IMR-90 (cell line): ENCODE results near the gene COTL1. TPM values are rescaled to one million over a fixed set of nuclear protein-coding genes. Genes with fewer than 3 reads are reported as not detected.

Source experiments
- ATAC-seq: fragments of 200-7000 bp; cut with Tn5 transposase; 2 replicates; pipeline ENCODE4 v1.9.1; 2020; ENCODE audit warnings: low read depth, mild to moderate bottlenecking, moderate library complexity
- BruUV-seq: library from RNA; stranded (reverse); fragments of 400-500 nt; replicated peaks from 2 replicates; lab custom pipeline; 2021; lab: Mats Ljungman, UMichigan
- CTCF ChIA-PET: fragments of 300-600 bp; formaldehyde crosslinking; extraction: SDS; loops from one replicate; lab custom pipeline; 2021; ENCODE audit warnings: antibody characterized with exemption; lab: Yijun Ruan, JAX
- POLR2A ChIA-PET: fragments of 300-600 bp; sonication (Branson Sonifier 250); formaldehyde crosslinking; loops from one replicate; lab custom pipeline; 2022; ENCODE audit warnings: antibody characterized with exemption; ENCODE audit not compliant: unreplicated experiment; lab: Charles Lee
- DNase-seq: peaks from one replicate; pipeline ENCODE4 v3.0.0; 2013
- H2AFZ ChIP-seq: replicated peaks from 2 replicates; pipeline ENCODE3; 2013; ENCODE audit warnings: low read length, mild to moderate bottlenecking; ENCODE audit not compliant: poor library complexity
- H2AK5ac ChIP-seq: 2 replicates; pipeline ENCODE4 v1.6.1; 2013; ENCODE audit warnings: low read depth, low read length, inconsistent platforms
- H2AK9ac ChIP-seq: replicated peaks from 2 replicates; pipeline ENCODE3; 2013; ENCODE audit warnings: mild to moderate bottlenecking, low read depth, low read length, moderate library complexity; ENCODE audit not compliant: poor library complexity
- H2BK120ac ChIP-seq: 2 replicates; pipeline ENCODE4 v1.6.1; 2013; ENCODE audit warnings: low read depth, low read length, inconsistent platforms
- H2BK15ac ChIP-seq: 3 replicates; pipeline ENCODE4 v1.6.1; 2013; ENCODE audit warnings: low read depth, low read length, inconsistent platforms
- H2BK20ac ChIP-seq: 2 replicates; pipeline ENCODE4 v1.6.1; 2013; ENCODE audit warnings: low read depth, mild to moderate bottlenecking, inconsistent platforms, low read length, moderate library complexity
- H2BK5ac ChIP-seq: 2 replicates; pipeline ENCODE4 v1.6.1; 2013; ENCODE audit warnings: mild to moderate bottlenecking, low read depth, low read length, inconsistent platforms; ENCODE audit not compliant: poor library complexity, severe bottlenecking
- H3K14ac ChIP-seq: replicated peaks from 2 replicates; pipeline ENCODE4 v1.6.1; 2013; ENCODE audit warnings: low read depth, low read length, inconsistent platforms
- H3K18ac ChIP-seq: 2 replicates; pipeline ENCODE4 v1.6.1; 2013; ENCODE audit warnings: low read depth, low read length, control low read depth
- H3K23ac ChIP-seq: 2 replicates; pipeline ENCODE4 v1.6.1; 2013; ENCODE audit warnings: low read depth, low read length, inconsistent platforms
- H3K27ac ChIP-seq: 2 replicates; pipeline ENCODE4 v1.5.1; 2013; ENCODE audit warnings: mild to moderate bottlenecking, control low read depth, low read length; ENCODE audit not compliant: insufficient read depth
- H3K27me3 ChIP-seq: 2 replicates; pipeline ENCODE4 v1.6.1; 2013; ENCODE audit warnings: low read length; ENCODE audit not compliant: control insufficient read depth, insufficient read depth
- H3K36me3 ChIP-seq: 2 replicates; pipeline ENCODE4 v1.6.1; 2013; ENCODE audit warnings: low read length, mixed read lengths; ENCODE audit not compliant: control insufficient read depth, insufficient read depth
- H3K4ac ChIP-seq: 2 replicates; pipeline ENCODE4 v1.6.1; 2013; ENCODE audit warnings: low read depth, low read length, inconsistent platforms
- H3K4me1 ChIP-seq: 2 replicates; pipeline ENCODE4 v1.6.1; 2013; ENCODE audit warnings: low read length, mixed read lengths; ENCODE audit not compliant: control insufficient read depth, insufficient read depth
- H3K4me2 ChIP-seq: 2 replicates; pipeline ENCODE4 v1.6.1; 2013; ENCODE audit warnings: low read depth, mild to moderate bottlenecking, control low read depth, low read length, moderate library complexity
- H3K4me3 ChIP-seq: 2 replicates; pipeline ENCODE4 v1.5.1; 2013; ENCODE audit warnings: low read depth, mild to moderate bottlenecking, control low read depth, low read length, moderate library complexity; ENCODE audit not compliant: insufficient read depth
- H3K56ac ChIP-seq: 2 replicates; pipeline ENCODE4 v1.6.1; 2013; ENCODE audit warnings: low read length, inconsistent platforms; ENCODE audit not compliant: insufficient read depth; ENCODE audit errors: extremely low read depth
- H3K79me1 ChIP-seq, 2 experiments: 2 replicates each; pipeline ENCODE4 v1.6.1; 2013; ENCODE audit warnings: low read length in 2 of 2, inconsistent platforms in 1 of 2, low read depth in 1 of 2
- H3K9ac ChIP-seq: 2 replicates; pipeline ENCODE4 v1.6.1; 2013; ENCODE audit warnings: low read depth, low read length, control low read depth
- H3K9me1 ChIP-seq: 2 replicates; pipeline ENCODE4 v1.6.1; 2013; ENCODE audit warnings: low read length, inconsistent platforms; ENCODE audit not compliant: insufficient read depth
- H3K9me3 ChIP-seq: 2 replicates; pipeline ENCODE4 v1.6.1; 2013; ENCODE audit warnings: low read length; ENCODE audit not compliant: control insufficient read depth, insufficient read depth
- H4K20me1 ChIP-seq: 2 replicates; pipeline ENCODE4 v1.6.1; 2013; ENCODE audit warnings: low read length, inconsistent platforms; ENCODE audit not compliant: insufficient read depth
- H4K5ac ChIP-seq: 2 replicates; pipeline ENCODE4 v1.6.1; 2013; ENCODE audit warnings: mild to moderate bottlenecking, low read depth, low read length, control low read depth
- H4K8ac ChIP-seq, 2 experiments: 2 replicates each; pipeline ENCODE4 v1.6.1; 2013; ENCODE audit warnings: low read depth in 2 of 2, low read length in 2 of 2, control low read depth in 1 of 2, inconsistent platforms in 1 of 2
- H4K91ac ChIP-seq: 2 replicates; pipeline ENCODE4 v1.6.1; 2013; ENCODE audit warnings: low read depth, low read length, inconsistent platforms; ENCODE audit not compliant: insufficient read depth
- NFE2L2 ChIP-seq: fragments of 150-350 bp; IDR thresholded peaks from 2 replicates; pipeline ENCODE4 v1.6.1; 2016; ENCODE audit warnings: low read depth, mild to moderate bottlenecking, low read length
- RCOR1 ChIP-seq: IDR thresholded peaks from 2 replicates; pipeline ENCODE4 v1.6.1; 2012; ENCODE audit warnings: mild to moderate bottlenecking, low read length, improper control_type of control experiment; ENCODE audit not compliant: insufficient replicate concordance
- WGBS, 2 experiments: methylation state at CpG; one replicate each; pipeline versions ENCODE4 v1.1.5 to v1.1.7; 2013; ENCODE audit warnings: missing lambda C conversion rate in 2 of 2; ENCODE audit not compliant: insufficient read length in 1 of 2; ENCODE audit errors: extremely low coverage in 2 of 2; 5-methylcytosine and 5-hydroxymethylcytosine counted together
- dilution Hi-C: fragments of 300-500 bp; cut with HindIII; formaldehyde crosslinking; loops from one replicate; pipeline ENCODE4 v1.14.3; 2018; ENCODE audit warnings: low sequenced_read_pairs; ENCODE audit not compliant: unreplicated experiment
- in situ Hi-C: fragments of 300-500 bp; cut with MboI; formaldehyde crosslinking; loops from 3 replicates; pipeline ENCODE4 v1.14.3; 2019; ENCODE audit warnings: low sequenced_read_pairs, inconsistent platforms, mixed read lengths
- intact Hi-C: fragments of 100-400 bp; cut with micrococcal nuclease; formaldehyde crosslinking; loops from 2 replicates; pipeline ENCODE4 v1.10.0; 2022
- polyA plus RNA-seq, 3 experiments: library from polyadenylated mRNA; depleted of rRNA; stranded (reverse); fragments of >200 nt; gene quantifications; 2 replicates each; pipeline ENCODE4 v1.2.3, GENCODE V29; 2012; ENCODE audit warnings: low replicate concordance in 1 of 3
- total RNA-seq: library from RNA; depleted of rRNA; stranded (reverse); fragments of >200 nt; gene quantifications from 2 replicates; pipeline ENCODE4 v1.2.3, GENCODE V29; 2012

Gene COTL1
- total and polyA plus RNA-seq, 2 of the 4 experiments (the other 2 are of a cell fraction): 144 to 258 TPM

DNA sequence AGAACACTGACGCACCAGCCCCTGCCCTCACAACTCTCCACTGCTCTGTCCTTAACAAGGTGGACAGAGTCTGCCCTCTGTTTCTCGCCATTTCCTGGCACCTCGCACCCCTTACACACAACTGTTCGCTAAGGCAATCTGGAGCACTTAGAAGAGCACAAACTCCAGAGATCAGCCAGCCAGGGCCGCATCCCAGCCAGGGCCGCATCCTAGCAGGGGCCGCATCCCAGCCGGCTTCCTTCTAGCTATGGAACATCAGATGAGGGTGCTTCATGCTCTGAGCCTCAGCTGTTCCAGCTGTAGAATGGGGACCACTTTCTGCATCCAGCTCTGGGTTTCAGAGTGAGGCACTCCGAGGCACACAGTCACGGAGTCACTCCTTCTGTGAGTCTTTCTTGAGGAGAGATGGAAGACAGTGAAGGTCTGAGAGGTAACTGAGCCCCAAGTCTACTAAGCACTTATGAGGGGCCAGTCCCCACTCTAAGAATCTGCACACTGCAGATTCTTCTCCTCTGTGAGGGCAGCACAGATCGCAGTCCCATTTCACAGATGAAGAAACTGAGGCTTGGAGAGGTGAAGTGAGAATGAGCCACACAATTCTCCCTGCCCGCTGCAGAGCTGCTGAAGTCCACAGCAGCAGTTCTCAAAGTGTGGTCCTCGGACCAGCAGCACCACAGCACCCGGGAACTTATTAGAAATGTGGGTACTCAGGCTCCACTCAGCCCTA lies 20.9 kb downstream of the COTL1 start:
- H3K23ac ChIP-seq: peak overlapping the region; percentile 79
- no peak overlapping the region for H4K8ac ChIP-seq
- TF ChIP-seq NFE2L2 (no peak), RCOR1 (peak; percentile 66)
- no peak overlapping the region for H3K56ac ChIP-seq
- 89% methylated on average over 4 of the region's 14 CpGs; no CpG with 5 or more reads in 1 of the 2 experiments for WGBS, 2 experiments
- CTCF ChIA-PET: no interaction called here
- H2BK5ac ChIP-seq: peak overlapping the region; percentile 15
- no peak overlapping the region for H2BK120ac ChIP-seq
- H2AFZ ChIP-seq: no peak overlapping the region
- peak overlapping the region; percentile 38; the same call in 1 of the 2 replicates for H3K14ac ChIP-seq
- intact Hi-C loops (loop anchor here (5.0 kb wide), 1 partner anchor 65 kb away; no protein-coding TSS in a partner anchor), dilution Hi-C loops (no loop called here), in situ Hi-C loops (no loop called here)
- H2AK5ac ChIP-seq: peak overlapping the region; percentile 22; the same call in 1 of the 2 replicates
- H3K27ac ChIP-seq: no peak overlapping the region
- no peak overlapping the region for H2BK15ac ChIP-seq
- H2BK20ac ChIP-seq: no peak overlapping the region
- BruUV-seq: no TSS peak
- POLR2A ChIA-PET: no interaction called here
- peaks cover 27 to 86% of the 10 kb centered on the region in 2 experiments for H3K79me1 ChIP-seq
- no peak overlapping the region for H3K4me3 ChIP-seq
- H3K27me3 ChIP-seq: no peaks in the 10 kb centered on the region
- H3K4ac ChIP-seq: peak overlapping the region; percentile 35; the same call in 1 of the 2 replicates
- H3K4me1 ChIP-seq: peaks cover 46% of the 10 kb centered on the region
- no peak for DNase-seq
- H4K5ac ChIP-seq: no peak overlapping the region
- peaks cover 58% of the 10 kb centered on the region for H3K9me1 ChIP-seq
- H4K20me1 ChIP-seq: peaks cover 94% of the 10 kb centered on the region
- H3K18ac ChIP-seq: no peak overlapping the region
- H4K91ac ChIP-seq: peak overlapping the region; percentile 4; the same call in 1 of the 2 replicates
- ATAC-seq: no peak
- H3K9ac ChIP-seq: no peak overlapping the region
- H3K9me3 ChIP-seq: no peaks in the 10 kb centered on the region
- H3K36me3 ChIP-seq: peaks cover 25% of the 10 kb centered on the region
- H3K4me2 ChIP-seq: no peak overlapping the region
- H2AK9ac ChIP-seq: peak overlapping the region; percentile 60
